ENCODE results near the gene FSTL3.

- TF ChIP-seq EZH2 (IDR thresholded peaks at IDR 0.05) = no peak
- TF ChIP-seq POLR2AphosphoS5 (IDR thresholded peaks at IDR 0.05; ENCODE audit: borderline replicate concordance, low read depth, low read length) = no peak
Observed at GRCh38 chr19:645912-646778, 30.0 kb upstream of the FSTL3 start.
